Adrenal gland (tissue), 5 donors: ENCODE measurements around the gene LDLRAP1.

Experiments used
- POLR2A ChIP-seq, 2 donors: fragments of 450-650 bp; IDR thresholded peaks; one replicate each; pipeline ENCODE4 v1.6.1; 2017; ENCODE audit warnings: antibody characterized with exemption in 2 of 2, mild to moderate bottlenecking in 2 of 2, moderate library complexity in 1 of 2
- TF ChIP-seq, protein P1 (sequence below), 6 experiments: fragments of 450-650 bp in 4 of 6; fragments of 200-600 bp in 2 of 6; sonication (generic) in 1 of 6; IDR thresholded peaks; 1 replicate in 5 of 6; 2 replicates in 1 of 6; pipeline versions ENCODE4 v1.5.1 to v1.8.0; 2016 to 2021; ENCODE audit warnings: antibody characterized with exemption in 6 of 6, mild to moderate bottlenecking in 2 of 6, moderate library complexity in 1 of 6
- donor health status: DM: no; HTN: no; CAD: no.

DNA sequence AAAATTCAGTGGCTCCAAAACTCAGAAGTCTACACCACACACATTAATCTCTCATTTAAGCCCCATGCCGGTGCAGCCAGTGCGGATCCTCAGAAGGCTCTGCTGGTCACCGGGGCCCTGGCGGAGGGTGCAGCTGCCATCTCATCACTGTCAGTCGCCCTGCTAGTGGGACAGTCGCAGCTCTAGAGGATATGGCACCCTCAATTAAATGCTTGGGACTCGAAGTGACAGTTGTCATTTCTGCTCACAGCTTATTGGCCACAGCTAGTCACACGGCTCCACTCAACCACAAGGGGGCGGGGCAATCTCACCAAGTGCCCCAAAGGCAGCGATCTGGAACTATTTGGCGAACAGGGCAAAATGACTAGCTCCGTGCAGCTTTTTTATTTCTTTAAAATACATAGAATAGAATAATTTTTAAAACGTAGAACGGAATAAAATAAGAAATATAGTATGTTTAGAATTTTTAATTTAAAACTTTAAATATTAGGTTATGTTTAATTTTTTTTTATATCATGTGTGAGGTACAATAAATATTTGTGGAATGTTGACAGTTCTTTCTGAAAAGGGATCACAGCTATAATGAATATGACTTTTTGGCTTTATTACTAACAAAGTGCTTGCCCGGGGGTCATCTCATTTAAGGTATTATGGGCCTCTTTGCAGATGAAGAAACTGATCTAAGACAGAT lies 65.2 kb downstream of the LDLRAP1 start:
- TF ChIP-seq POLR2A (IDR thresholded peaks at IDR 0.05) = no peak
- TF ChIP-seq, protein P1, sequence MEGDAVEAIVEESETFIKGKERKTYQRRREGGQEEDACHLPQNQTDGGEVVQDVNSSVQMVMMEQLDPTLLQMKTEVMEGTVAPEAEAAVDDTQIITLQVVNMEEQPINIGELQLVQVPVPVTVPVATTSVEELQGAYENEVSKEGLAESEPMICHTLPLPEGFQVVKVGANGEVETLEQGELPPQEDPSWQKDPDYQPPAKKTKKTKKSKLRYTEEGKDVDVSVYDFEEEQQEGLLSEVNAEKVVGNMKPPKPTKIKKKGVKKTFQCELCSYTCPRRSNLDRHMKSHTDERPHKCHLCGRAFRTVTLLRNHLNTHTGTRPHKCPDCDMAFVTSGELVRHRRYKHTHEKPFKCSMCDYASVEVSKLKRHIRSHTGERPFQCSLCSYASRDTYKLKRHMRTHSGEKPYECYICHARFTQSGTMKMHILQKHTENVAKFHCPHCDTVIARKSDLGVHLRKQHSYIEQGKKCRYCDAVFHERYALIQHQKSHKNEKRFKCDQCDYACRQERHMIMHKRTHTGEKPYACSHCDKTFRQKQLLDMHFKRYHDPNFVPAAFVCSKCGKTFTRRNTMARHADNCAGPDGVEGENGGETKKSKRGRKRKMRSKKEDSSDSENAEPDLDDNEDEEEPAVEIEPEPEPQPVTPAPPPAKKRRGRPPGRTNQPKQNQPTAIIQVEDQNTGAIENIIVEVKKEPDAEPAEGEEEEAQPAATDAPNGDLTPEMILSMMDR (IDR thresholded peaks at IDR 0.05) = peak; percentile 66 to 76 (median 69)
